NB4 (cell line): Measurements from ENCODE around the gene ATP11A.

Experiments used
- DNase-seq: peaks from one replicate; pipeline ENCODE4 v3.0.0; 2010; ENCODE audit warnings: low read depth
- H3K4me3 ChIP-seq: one replicate; pipeline ENCODE4 v1.5.1; 2011; ENCODE audit warnings: mild to moderate bottlenecking, low read depth, low read length, moderate library complexity
- CTCF ChIP-seq: IDR thresholded peaks from one replicate; pipeline ENCODE4 v1.5.1; 2012; ENCODE audit warnings: low read depth, low read length
- MAX ChIP-seq: IDR thresholded peaks from 2 replicates; pipeline ENCODE4 v1.6.1; 2011; ENCODE audit warnings: low read depth, low read length
- MYC ChIP-seq: IDR thresholded peaks from 2 replicates; pipeline ENCODE4 v1.6.1; 2011; ENCODE audit warnings: low read depth, low read length
- POLR2A ChIP-seq: IDR thresholded peaks from 2 replicates; pipeline ENCODE4 v1.6.1; 2011; ENCODE audit warnings: mild to moderate bottlenecking; ENCODE audit not compliant: insufficient read length; ENCODE audit errors: extremely low read depth

The ATP11A gene

GRCh38 chr13:112897603-112897955 lies 207.7 kb downstream of the ATP11A start:
- H3K4me3 ChIP-seq: no peak overlapping the region
- no peak for DNase-seq
- TF ChIP-seq POLR2A (no peak), MYC (no peak), CTCF (no peak), MAX (no peak)

GRCh38 chr13:112897956-112898620 lies 208.2 kb downstream of the ATP11A start:
- no peak for DNase-seq
- H3K4me3 ChIP-seq: no peak overlapping the region
- TF ChIP-seq MYC: no peak
- no peak for TF ChIP-seq MAX
- TF ChIP-seq POLR2A: no peak
- no peak for TF ChIP-seq CTCF

- DNase-seq: no peak
- H3K4me3 ChIP-seq: no peak overlapping the region
- TF ChIP-seq MYC (no peak), MAX (no peak), POLR2A (no peak), CTCF (no peak)
Measured at GRCh38 chr13:112898621-112899280, 208.9 kb downstream of the ATP11A start.

- no peak for TF ChIP-seq MAX
- TF ChIP-seq MYC: no peak
- no peak for TF ChIP-seq POLR2A
- no peak for TF ChIP-seq CTCF
- no peak overlapping the region for H3K4me3 ChIP-seq
- peak; percentile 24 for DNase-seq
Measured at GRCh38 chr13:112899281-112900225, 209.7 kb downstream of the ATP11A start.

GRCh38 chr13:112900226-112900600 lies 210.4 kb downstream of the ATP11A start:
- no peak for DNase-seq
- TF ChIP-seq MYC: no peak
- no peak for TF ChIP-seq MAX
- no peak overlapping the region for H3K4me3 ChIP-seq
